HL-60 (cell line): ENCODE results near the gene GPR39.

Experiments
- GABPA ChIP-seq: IDR thresholded peaks from 2 replicates; pipeline ENCODE4 v1.6.1; 2012; ENCODE audit warnings: low read depth
- POLR2AphosphoS5 ChIP-seq: IDR thresholded peaks from 2 replicates; pipeline ENCODE4 v1.6.1; 2012; ENCODE audit warnings: low read depth
- SPI1 ChIP-seq: IDR thresholded peaks from 2 replicates; pipeline ENCODE4 v1.6.1; 2012; ENCODE audit warnings: low read depth, mild to moderate bottlenecking, borderline replicate concordance
- TF ChIP-seq, protein P1 (sequence below): IDR thresholded peaks from one replicate; pipeline ENCODE4 v1.5.1; 2011; ENCODE audit warnings: low read length, control low read depth, inconsistent platforms; ENCODE audit not compliant: insufficient read depth

DNA sequence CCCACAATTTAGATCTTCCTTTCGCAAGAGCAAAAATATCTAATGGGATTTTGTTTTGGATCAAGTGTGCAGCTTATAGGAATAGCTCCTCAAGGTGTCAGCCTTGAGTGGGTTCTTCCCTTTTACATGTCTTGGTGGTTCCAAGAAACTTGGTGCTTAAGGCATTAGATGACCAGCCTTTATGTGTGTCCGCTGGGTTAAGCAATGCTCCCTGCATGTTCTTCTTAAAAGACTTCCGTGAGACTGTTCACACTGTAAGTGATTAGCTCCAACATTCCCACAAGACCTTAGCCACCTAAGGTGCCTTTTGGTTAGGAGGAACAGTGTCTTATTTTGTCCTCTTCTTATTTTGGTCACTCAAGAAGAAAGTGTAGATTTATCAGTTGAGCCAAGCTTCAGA is 44.3 kb upstream of the GPR39 start:
- TF ChIP-seq, protein P1, sequence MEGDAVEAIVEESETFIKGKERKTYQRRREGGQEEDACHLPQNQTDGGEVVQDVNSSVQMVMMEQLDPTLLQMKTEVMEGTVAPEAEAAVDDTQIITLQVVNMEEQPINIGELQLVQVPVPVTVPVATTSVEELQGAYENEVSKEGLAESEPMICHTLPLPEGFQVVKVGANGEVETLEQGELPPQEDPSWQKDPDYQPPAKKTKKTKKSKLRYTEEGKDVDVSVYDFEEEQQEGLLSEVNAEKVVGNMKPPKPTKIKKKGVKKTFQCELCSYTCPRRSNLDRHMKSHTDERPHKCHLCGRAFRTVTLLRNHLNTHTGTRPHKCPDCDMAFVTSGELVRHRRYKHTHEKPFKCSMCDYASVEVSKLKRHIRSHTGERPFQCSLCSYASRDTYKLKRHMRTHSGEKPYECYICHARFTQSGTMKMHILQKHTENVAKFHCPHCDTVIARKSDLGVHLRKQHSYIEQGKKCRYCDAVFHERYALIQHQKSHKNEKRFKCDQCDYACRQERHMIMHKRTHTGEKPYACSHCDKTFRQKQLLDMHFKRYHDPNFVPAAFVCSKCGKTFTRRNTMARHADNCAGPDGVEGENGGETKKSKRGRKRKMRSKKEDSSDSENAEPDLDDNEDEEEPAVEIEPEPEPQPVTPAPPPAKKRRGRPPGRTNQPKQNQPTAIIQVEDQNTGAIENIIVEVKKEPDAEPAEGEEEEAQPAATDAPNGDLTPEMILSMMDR, result no peak
- TF ChIP-seq POLR2AphosphoS5 (no peak), SPI1 (no peak), GABPA (no peak)
